Trophoblast cell (in vitro differentiated cells and primary cell): ENCODE results near the gene ZFAND3.

Source experiments
- DNase-seq, 2 donors: peaks; one replicate each; pipeline ENCODE4 v3.0.0-alpha.2; 2016
- H2AFZ ChIP-seq: 2 replicates; pipeline ENCODE4 v1.6.1; 2013; ENCODE audit warnings: low read length, moderate library complexity, mild to moderate bottlenecking; ENCODE audit not compliant: insufficient read depth, poor library complexity
- H2AK5ac ChIP-seq: 2 replicates; pipeline ENCODE4 v1.6.1; 2013; ENCODE audit warnings: mild to moderate bottlenecking, low read length
- H2BK120ac ChIP-seq: 2 replicates; pipeline ENCODE4 v1.6.1; 2013; ENCODE audit warnings: low read length, mild to moderate bottlenecking, moderate library complexity; ENCODE audit not compliant: insufficient read depth, poor library complexity
- H2BK12ac ChIP-seq: 2 replicates; pipeline ENCODE4 v1.6.1; 2013; ENCODE audit warnings: mild to moderate bottlenecking, low read length, moderate library complexity
- H2BK5ac ChIP-seq: 2 replicates; pipeline ENCODE4 v1.6.1; 2013; ENCODE audit warnings: low read length, low read depth, moderate library complexity, mild to moderate bottlenecking; ENCODE audit not compliant: poor library complexity
- H3K14ac ChIP-seq: 2 replicates; pipeline ENCODE4 v1.6.1; 2013; ENCODE audit warnings: mild to moderate bottlenecking, low read length
- H3K18ac ChIP-seq: 2 replicates; pipeline ENCODE4 v1.6.1; 2013; ENCODE audit warnings: mild to moderate bottlenecking, low read length
- H3K23ac ChIP-seq: 2 replicates; pipeline ENCODE4 v1.6.1; 2013; ENCODE audit warnings: low read length
- H3K27ac ChIP-seq: 2 replicates; pipeline ENCODE4 v1.5.1; 2013; ENCODE audit warnings: low read depth, mild to moderate bottlenecking, inconsistent platforms, low read length, moderate library complexity
- H3K27me3 ChIP-seq: 2 replicates; pipeline ENCODE4 v1.6.1; 2013; ENCODE audit warnings: inconsistent platforms, mild to moderate bottlenecking, low read length, moderate library complexity; ENCODE audit not compliant: insufficient read depth
- H3K36me3 ChIP-seq, 2 experiments: 1 replicate in 1 of 2; 2 replicates in 1 of 2; pipeline ENCODE4 v1.6.1; 2013; ENCODE audit warnings: low read length in 2 of 2, mild to moderate bottlenecking in 2 of 2, moderate library complexity in 1 of 2; ENCODE audit not compliant: insufficient read depth in 2 of 2, control insufficient read depth in 1 of 2
- H3K4ac ChIP-seq: 2 replicates; pipeline ENCODE4 v1.6.1; 2013; ENCODE audit warnings: low read depth, mild to moderate bottlenecking, low read length, moderate library complexity
- H3K4me1 ChIP-seq, 2 experiments: 1 replicate in 1 of 2; 2 replicates in 1 of 2; pipeline ENCODE4 v1.6.1; 2013; ENCODE audit warnings: low read length in 2 of 2, mild to moderate bottlenecking in 2 of 2, moderate library complexity in 1 of 2; ENCODE audit not compliant: insufficient read depth in 2 of 2, control insufficient read depth in 1 of 2
- H3K4me2 ChIP-seq: 2 replicates; pipeline ENCODE4 v1.6.1; 2013; ENCODE audit warnings: inconsistent platforms, mild to moderate bottlenecking, low read length, moderate library complexity
- H3K4me3 ChIP-seq: 2 replicates; pipeline ENCODE4 v1.5.1; 2013; ENCODE audit warnings: mild to moderate bottlenecking, low read depth, low read length, inconsistent platforms
- H3K79me1 ChIP-seq: one replicate; pipeline ENCODE4 v1.6.1; 2013; ENCODE audit warnings: low read length
- H3K79me2 ChIP-seq: 2 replicates; pipeline ENCODE4 v1.6.1; 2013; ENCODE audit warnings: low read length, mild to moderate bottlenecking; ENCODE audit not compliant: control insufficient read depth, insufficient read depth, poor library complexity
- H3K9ac ChIP-seq: 2 replicates; pipeline ENCODE4 v1.6.1; 2013; ENCODE audit warnings: mild to moderate bottlenecking, low read length
- H3K9me3 ChIP-seq: 2 replicates; pipeline ENCODE4 v1.6.1; 2013; ENCODE audit warnings: low read depth, mild to moderate bottlenecking, control low read depth, inconsistent platforms, low read length; ENCODE audit not compliant: insufficient read depth
- H4K12ac ChIP-seq: 2 replicates; pipeline ENCODE4 v1.6.1; 2013; ENCODE audit warnings: low read depth, mild to moderate bottlenecking, low read length, moderate library complexity
- H4K8ac ChIP-seq: 2 replicates; pipeline ENCODE4 v1.6.1; 2013; ENCODE audit warnings: low read depth, mild to moderate bottlenecking, low read length, moderate library complexity
- H4K91ac ChIP-seq: one replicate; pipeline ENCODE4 v1.6.1; 2013; ENCODE audit warnings: low read depth, mild to moderate bottlenecking, low read length, moderate library complexity
- WGBS: extraction: QIAGEN DNeasy Blood & Tissue Kit; methylation state at CpG from one replicate; pipeline ENCODE4 v1.1.7; 2013; ENCODE audit warnings: missing lambda C conversion rate; ENCODE audit not compliant: insufficient read length, insufficient coverage; ENCODE audit errors: extremely low coverage; 5-methylcytosine and 5-hydroxymethylcytosine counted together

The ZFAND3 gene

GRCh38 chr6:37916149-37916548, 96.6 kb downstream of the ZFAND3 start:
- Histone ChIP-seq H3K79me1 (no peaks in the 10 kb centered on the region), H2BK120ac (no peak overlapping the region), H3K27me3 (no peaks in the 10 kb centered on the region), H3K79me2 (peaks cover 2% of the 10 kb centered on the region), H4K12ac (no peak overlapping the region), H2AFZ (no peak overlapping the region), H2AK5ac (no peak overlapping the region), H3K4me3 (no peak overlapping the region), H3K9ac (no peak overlapping the region), H3K36me3 (peaks cover 0 to 1% of the 10 kb centered on the region in 2 experiments), H3K4me2 (no peak overlapping the region), H2BK5ac (no peak overlapping the region), H3K27ac (no peak overlapping the region), H4K8ac (no peak overlapping the region), H3K18ac (no peak overlapping the region), H3K4ac (no peak overlapping the region), H3K14ac (no peak overlapping the region), H3K4me1 (no peaks in the 10 kb centered on the region), H4K91ac (no peak overlapping the region), H3K23ac (no peak overlapping the region), H2BK12ac (no peak overlapping the region), H3K9me3 (no peaks in the 10 kb centered on the region)
- WGBS, result no CpG with 5 or more reads among the region's 8 CpGs
- DNase-seq, result peak in 1 of 2 donors; percentile 67

GRCh38 chr6:37916675-37917074, 97.1 kb downstream of the ZFAND3 start:
- no peaks in the 10 kb centered on the region for H3K4me1 ChIP-seq
- DNase-seq, result peak in 1 of 2 donors; percentile 29
- no peak overlapping the region for H3K18ac ChIP-seq
- H3K36me3 ChIP-seq, result peaks cover 0 to 1% of the 10 kb centered on the region in 2 experiments
- H3K4ac ChIP-seq, result no peak overlapping the region
- no peaks in the 10 kb centered on the region for H3K27me3 ChIP-seq
- no peak overlapping the region for H3K4me2 ChIP-seq
- H3K4me3 ChIP-seq, result no peak overlapping the region
- no peak overlapping the region for H3K27ac ChIP-seq
- no peak overlapping the region for H2AK5ac ChIP-seq
- H2BK120ac ChIP-seq, result no peak overlapping the region
- H4K91ac ChIP-seq, result no peak overlapping the region
- H3K14ac ChIP-seq, result no peak overlapping the region
- no peak overlapping the region for H3K9ac ChIP-seq
- H4K8ac ChIP-seq, result no peak overlapping the region
- no peak overlapping the region for H2AFZ ChIP-seq
- no peak overlapping the region for H3K23ac ChIP-seq
- WGBS, result no CpG with 5 or more reads among the region's 2 CpGs
- no peaks in the 10 kb centered on the region for H3K9me3 ChIP-seq
- peaks cover 2% of the 10 kb centered on the region for H3K79me2 ChIP-seq
- no peak overlapping the region for H2BK12ac ChIP-seq
- H2BK5ac ChIP-seq, result no peak overlapping the region
- no peaks in the 10 kb centered on the region for H3K79me1 ChIP-seq
- H4K12ac ChIP-seq, result no peak overlapping the region

- H3K9ac ChIP-seq, result no peak overlapping the region
- no peak overlapping the region for H3K14ac ChIP-seq
- no peak overlapping the region for H3K18ac ChIP-seq
- H3K36me3 ChIP-seq, result peaks cover 0 to 1% of the 10 kb centered on the region in 2 experiments
- no peak overlapping the region for H3K27ac ChIP-seq
- no peak overlapping the region for H3K4ac ChIP-seq
- no peak overlapping the region for H3K23ac ChIP-seq
- no peak overlapping the region for H4K12ac ChIP-seq
- no peaks in the 10 kb centered on the region for H3K79me1 ChIP-seq
- H2AFZ ChIP-seq, result no peak overlapping the region
- H4K91ac ChIP-seq, result no peak overlapping the region
- H3K79me2 ChIP-seq, result peaks cover 2% of the 10 kb centered on the region
- H2BK120ac ChIP-seq, result no peak overlapping the region
- H3K4me1 ChIP-seq, result no peaks in the 10 kb centered on the region
- DNase-seq, result peak in 1 of 2 donors; percentile 44
- H2BK12ac ChIP-seq, result no peak overlapping the region
- no CpG with 5 or more reads among the region's 2 CpGs for WGBS
- H4K8ac ChIP-seq, result no peak overlapping the region
- no peak overlapping the region for H2BK5ac ChIP-seq
- H2AK5ac ChIP-seq, result no peak overlapping the region
- no peak overlapping the region for H3K4me3 ChIP-seq
- no peaks in the 10 kb centered on the region for H3K27me3 ChIP-seq
- H3K9me3 ChIP-seq, result no peaks in the 10 kb centered on the region
- H3K4me2 ChIP-seq, result no peak overlapping the region
Observed at GRCh38 chr6:37917566-37917965, 98.0 kb downstream of the ZFAND3 start.

GRCh38 chr6:37919417-37920157, 100.1 kb downstream of the ZFAND3 start:
- Histone ChIP-seq H3K9ac (no peak overlapping the region), H3K27me3 (no peaks in the 10 kb centered on the region), H4K8ac (no peak overlapping the region), H3K4ac (no peak overlapping the region), H3K79me2 (peaks cover 2% of the 10 kb centered on the region), H3K23ac (no peak overlapping the region), H2BK5ac (no peak overlapping the region), H3K14ac (no peak overlapping the region), H2AFZ (no peak overlapping the region), H4K91ac (no peak overlapping the region), H3K4me2 (no peak overlapping the region), H2BK120ac (no peak overlapping the region), H3K36me3 (peaks cover 0 to 1% of the 10 kb centered on the region in 2 experiments), H3K79me1 (no peaks in the 10 kb centered on the region), H2BK12ac (no peak overlapping the region), H3K4me1 (no peaks in the 10 kb centered on the region), H4K12ac (no peak overlapping the region), H3K27ac (no peak overlapping the region), H2AK5ac (no peak overlapping the region), H3K18ac (no peak overlapping the region), H3K9me3 (no peaks in the 10 kb centered on the region), H3K4me3 (no peak overlapping the region)
- peak in 1 of 2 donors; percentile 32 for DNase-seq
- no CpG with 5 or more reads among the region's 3 CpGs for WGBS
